Measurements from ENCODE around the gene FLOT1.

The FLOT1 gene

DNA sequence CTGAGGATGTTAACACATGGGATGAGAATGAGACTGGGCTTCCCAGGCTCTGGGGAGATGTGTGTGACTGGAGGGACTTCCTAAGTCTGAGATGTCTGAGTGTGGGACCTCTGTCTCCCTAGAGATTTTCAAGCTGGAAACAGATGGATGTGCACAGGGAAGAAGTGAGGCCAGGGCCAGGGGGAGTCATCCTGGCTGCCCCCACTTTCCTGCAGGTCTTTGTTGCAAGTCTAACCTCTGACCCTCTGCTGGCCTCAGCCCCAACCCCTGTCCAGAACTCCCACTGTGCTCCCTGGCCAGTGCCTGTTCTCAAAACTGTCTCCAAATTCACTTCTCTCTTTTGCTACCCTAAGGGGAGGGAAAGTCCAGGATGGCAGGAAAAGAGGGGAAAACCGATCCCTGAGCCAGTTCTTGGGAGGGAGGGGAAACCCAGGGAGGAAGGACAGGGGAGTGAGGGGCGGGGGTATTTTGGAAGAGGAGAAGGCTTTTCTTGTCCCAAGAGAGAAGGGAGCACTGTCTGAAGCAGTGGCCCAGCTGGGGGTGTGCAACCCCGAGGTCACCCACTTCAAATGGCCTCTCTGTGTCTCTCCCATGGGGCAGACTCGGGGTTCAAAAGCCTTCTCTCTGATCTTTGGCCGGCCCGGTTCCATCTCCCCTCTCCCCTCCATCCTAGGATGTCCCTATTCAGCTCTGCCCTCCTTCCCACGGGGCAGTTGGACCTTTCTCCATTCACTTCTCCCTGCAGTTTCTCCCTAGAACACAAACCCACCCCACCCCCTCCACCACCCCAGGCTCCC lies 59.1 kb downstream of the FLOT1 start:
- H3K4me3 ChIP-seq (ENCODE audit: low read depth, low read length) = peak overlapping the region; percentile 87
- TF ChIP-seq, protein P1, sequence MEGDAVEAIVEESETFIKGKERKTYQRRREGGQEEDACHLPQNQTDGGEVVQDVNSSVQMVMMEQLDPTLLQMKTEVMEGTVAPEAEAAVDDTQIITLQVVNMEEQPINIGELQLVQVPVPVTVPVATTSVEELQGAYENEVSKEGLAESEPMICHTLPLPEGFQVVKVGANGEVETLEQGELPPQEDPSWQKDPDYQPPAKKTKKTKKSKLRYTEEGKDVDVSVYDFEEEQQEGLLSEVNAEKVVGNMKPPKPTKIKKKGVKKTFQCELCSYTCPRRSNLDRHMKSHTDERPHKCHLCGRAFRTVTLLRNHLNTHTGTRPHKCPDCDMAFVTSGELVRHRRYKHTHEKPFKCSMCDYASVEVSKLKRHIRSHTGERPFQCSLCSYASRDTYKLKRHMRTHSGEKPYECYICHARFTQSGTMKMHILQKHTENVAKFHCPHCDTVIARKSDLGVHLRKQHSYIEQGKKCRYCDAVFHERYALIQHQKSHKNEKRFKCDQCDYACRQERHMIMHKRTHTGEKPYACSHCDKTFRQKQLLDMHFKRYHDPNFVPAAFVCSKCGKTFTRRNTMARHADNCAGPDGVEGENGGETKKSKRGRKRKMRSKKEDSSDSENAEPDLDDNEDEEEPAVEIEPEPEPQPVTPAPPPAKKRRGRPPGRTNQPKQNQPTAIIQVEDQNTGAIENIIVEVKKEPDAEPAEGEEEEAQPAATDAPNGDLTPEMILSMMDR (IDR thresholded peaks at IDR 0.05; ENCODE audit: low read depth, low read length) = no peak
- DNase-seq (ENCODE audit: low read depth, low spot score) = no peak
- in situ Hi-C loops (cut with HindIII; ENCODE audit: low sequenced_read_pairs) = no loop called here

DNA sequence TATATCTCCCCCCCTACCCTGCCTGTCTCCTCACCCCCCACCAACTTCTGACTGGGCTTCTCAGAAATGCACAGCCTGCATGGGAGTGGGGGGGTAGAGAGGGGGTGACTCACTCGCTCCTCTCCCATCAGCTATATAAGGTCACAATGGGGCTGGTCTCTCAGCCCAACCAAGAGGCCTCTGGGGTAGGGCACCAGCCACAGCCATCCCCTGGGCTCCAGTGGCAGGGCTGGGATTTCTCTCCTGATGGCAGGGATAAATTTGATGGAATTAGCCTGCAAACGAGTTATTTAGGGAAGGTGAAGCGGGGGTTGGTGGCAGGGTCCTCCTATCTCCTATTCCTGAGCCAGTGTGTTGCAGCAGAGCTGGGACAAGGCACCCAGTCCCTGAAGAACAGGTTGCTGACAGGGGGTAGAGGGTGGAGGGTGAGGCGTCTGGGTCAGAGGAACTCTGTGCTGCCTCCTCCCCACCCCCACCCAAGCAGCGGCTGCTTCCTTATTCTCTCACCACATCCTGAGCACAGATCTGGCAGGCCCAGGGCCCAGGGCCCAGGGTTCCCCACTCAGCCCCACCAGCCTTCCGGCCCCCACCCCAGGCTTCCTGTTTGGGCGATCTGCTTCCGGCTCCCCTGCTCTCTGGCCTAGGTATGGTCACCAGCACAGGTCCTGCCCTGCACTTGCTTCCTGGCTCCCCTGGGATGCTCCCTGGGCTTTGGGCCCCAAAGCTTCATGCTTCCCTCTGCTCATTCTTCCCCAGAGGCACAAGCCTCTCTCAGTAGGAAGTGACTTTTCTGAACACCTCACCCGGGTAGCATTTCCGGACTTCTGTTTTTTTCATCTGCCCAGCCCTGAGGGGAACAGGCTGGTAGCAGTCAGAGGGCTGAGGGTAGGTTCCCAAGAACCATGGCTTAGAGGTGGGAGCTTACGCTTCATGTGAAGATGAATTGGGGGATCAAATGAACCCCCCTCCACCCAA lies 60.1 kb downstream of the FLOT1 start:
- peak overlapping the region; percentile 87 for H3K4me3 ChIP-seq (ENCODE audit: low read depth, low read length)
- TF ChIP-seq, protein P1 (IDR thresholded peaks at IDR 0.05; ENCODE audit: low read depth, low read length) = no peak
- in situ Hi-C loops (cut with HindIII; ENCODE audit: low sequenced_read_pairs) = no loop called here
- DNase-seq (ENCODE audit: low read depth, low spot score) = peak; percentile 94

DNA sequence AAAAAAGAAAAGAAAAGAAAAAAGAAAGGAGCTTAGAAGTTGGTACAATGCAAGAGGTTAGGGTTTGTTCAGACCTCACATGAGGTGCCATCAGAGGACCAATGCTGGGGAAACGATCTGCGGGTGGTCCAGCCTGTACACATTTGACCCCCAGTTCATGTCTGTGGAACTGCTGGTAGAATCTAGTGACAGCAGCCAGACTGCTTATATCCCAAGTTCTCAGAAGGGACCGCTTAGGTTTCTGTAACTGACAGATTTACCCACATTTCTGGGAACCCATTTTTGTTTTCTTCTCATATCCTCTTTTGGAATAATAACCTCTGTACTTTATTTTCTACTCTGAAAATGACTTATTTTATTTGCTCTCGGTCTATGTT lies 60.7 kb downstream of the FLOT1 start:
- in situ Hi-C loops (cut with HindIII; ENCODE audit: low sequenced_read_pairs) = no loop called here
- DNase-seq (ENCODE audit: low read depth, low spot score) = no peak
- TF ChIP-seq, protein P1 (IDR thresholded peaks at IDR 0.05; ENCODE audit: low read depth, low read length) = no peak
- peak overlapping the region; percentile 87 for H3K4me3 ChIP-seq (ENCODE audit: low read depth, low read length)

DNA sequence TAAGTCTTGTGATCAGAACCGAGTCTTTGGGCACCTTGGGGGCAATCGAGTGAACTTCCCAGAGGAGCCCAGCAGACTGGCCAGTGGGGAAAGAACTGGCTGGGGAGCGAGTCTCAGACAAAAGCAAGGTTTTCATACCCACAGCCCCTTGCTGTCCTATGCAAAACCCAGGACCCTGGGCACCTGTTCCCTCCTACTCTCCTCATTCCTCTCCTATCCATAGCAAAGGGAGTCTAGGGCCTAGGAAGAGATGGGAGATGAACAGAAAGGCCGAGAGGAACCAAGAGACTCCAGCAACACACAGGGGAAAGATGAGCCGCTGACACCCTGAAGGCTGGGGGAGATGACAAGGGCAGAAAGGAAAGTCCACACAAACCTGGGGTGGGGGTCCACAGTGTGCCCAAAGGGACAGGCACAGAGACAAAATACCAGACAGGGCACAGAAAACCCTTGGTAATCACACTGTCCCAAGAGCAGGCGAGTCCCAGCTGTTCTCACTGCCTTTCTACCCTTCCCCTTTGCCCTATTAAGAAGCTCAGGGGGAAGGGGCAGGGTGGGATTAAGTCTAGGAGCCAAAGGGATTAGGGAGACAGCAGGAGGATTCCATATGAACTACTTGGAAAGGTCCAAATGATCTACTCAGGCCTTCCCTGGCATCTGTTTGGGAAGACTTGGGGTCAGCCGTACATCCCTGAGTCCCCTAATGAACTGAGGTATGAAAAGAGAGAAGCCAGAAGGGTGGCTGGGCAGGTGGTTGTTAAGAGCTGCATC lies 62.5 kb downstream of the FLOT1 start:
- H3K4me3 ChIP-seq (ENCODE audit: low read depth, low read length) = no peak overlapping the region
- in situ Hi-C loops (cut with HindIII; ENCODE audit: low sequenced_read_pairs) = no loop called here
- TF ChIP-seq, protein P1 (IDR thresholded peaks at IDR 0.05; ENCODE audit: low read depth, low read length) = no peak
- DNase-seq (ENCODE audit: low read depth, low spot score) = no peak

DNA sequence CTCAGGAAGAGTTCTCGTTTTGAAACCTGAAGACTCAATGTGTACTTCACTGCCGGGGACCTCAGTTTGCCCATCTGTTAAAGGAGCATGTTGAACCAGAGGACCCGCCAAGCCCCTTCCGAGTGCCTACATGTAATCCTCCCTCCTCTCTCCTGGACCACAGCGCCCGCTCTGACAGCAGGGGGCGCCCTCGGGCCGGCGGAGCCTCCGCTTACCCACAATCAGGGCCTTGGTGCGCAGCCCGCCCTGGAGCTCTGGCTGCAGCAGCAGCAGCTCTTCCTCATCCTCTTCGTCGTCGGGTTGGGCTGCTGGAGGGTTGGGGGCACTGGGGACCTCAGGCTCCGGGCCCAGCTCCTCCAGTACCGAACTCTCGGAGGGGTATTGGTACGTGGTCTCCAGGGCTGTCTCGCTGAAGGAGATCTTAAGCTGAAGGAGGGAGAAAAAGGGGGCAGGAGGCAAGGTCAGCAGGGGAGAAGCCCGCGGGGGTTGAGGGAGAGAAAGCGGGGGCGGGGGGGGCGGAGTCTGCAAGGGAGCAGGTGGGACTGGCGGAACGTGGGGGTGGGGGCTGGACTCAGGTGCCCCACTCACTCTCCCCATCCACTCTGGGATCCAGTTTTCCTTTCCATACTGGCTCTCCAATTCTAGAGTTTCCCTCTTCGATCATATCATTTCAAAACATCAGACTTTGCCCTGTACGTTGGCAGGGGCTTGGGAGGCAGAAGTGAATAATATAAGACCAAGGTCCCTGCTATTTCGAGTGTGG lies 63.3 kb downstream of the FLOT1 start:
- H3K4me3 ChIP-seq (ENCODE audit: low read depth, low read length) = peak overlapping the region; percentile 25
- TF ChIP-seq, protein P1 (IDR thresholded peaks at IDR 0.05; ENCODE audit: low read depth, low read length) = peak; percentile 95
- in situ Hi-C loops (cut with HindIII; ENCODE audit: low sequenced_read_pairs) = no loop called here
- peak; percentile 81 for DNase-seq (ENCODE audit: low read depth, low spot score)

Data from astrocyte of the spinal cord (primary cell).